ENCODE data around the gene CDS2. TPM values are rescaled to one million over a fixed set of nuclear protein-coding genes. Genes with fewer than 3 reads are reported as not detected.

CDS2 gene
- total RNA-seq, 1 donor from 2014 or later, result 46.9 TPM

GRCh38 chr20:5168651-5169396 lies 42.0 kb downstream of the CDS2 start:
- no peak for DNase-seq (ENCODE audit: low spot score)
- Mint-ChIP-seq H3K4me1 (ENCODE audit: low read depth) (peaks cover 43% of the 10 kb centered on the region), H3K4me3 (ENCODE audit: unreplicated experiment) (no peak overlapping the region), H3K27ac (ENCODE audit: unreplicated experiment) (peak overlapping the region; percentile 91), H3K36me3 (ENCODE audit: low read depth) (no peaks in the 10 kb centered on the region), H3K9me3 (ENCODE audit: low read depth) (no peaks in the 10 kb centered on the region), H3K27me3 (ENCODE audit: low read depth) (no peaks in the 10 kb centered on the region)
- no peak for TF ChIP-seq CTCF (IDR thresholded peaks at IDR 0.05)

GRCh38 chr20:5170341-5170740 lies 43.5 kb downstream of the CDS2 start:
- Mint-ChIP-seq H3K27ac (ENCODE audit: unreplicated experiment) (no peak overlapping the region), H3K4me1 (ENCODE audit: low read depth) (peaks cover 43% of the 10 kb centered on the region)
- TF ChIP-seq CTCF (IDR thresholded peaks at IDR 0.05), result no peak

GRCh38 chr20:5171064-5171789 lies 44.4 kb downstream of the CDS2 start:
- no peak for DNase-seq (ENCODE audit: low spot score)
- Mint-ChIP-seq H3K9me3 (ENCODE audit: low read depth) (no peaks in the 10 kb centered on the region), H3K4me1 (ENCODE audit: low read depth) (peaks cover 43% of the 10 kb centered on the region), H3K27me3 (ENCODE audit: low read depth) (no peaks in the 10 kb centered on the region), H3K27ac (ENCODE audit: unreplicated experiment) (peak overlapping the region; percentile 72), H3K36me3 (ENCODE audit: low read depth) (peaks cover 3% of the 10 kb centered on the region), H3K4me3 (ENCODE audit: unreplicated experiment) (no peak overlapping the region)
- TF ChIP-seq CTCF (IDR thresholded peaks at IDR 0.05), result no peak

More at GRCh38 chr20:5170341-5170740, 43.5 kb downstream of the CDS2 start:
- Mint-ChIP-seq H3K9me3 (ENCODE audit: low read depth) (no peaks in the 10 kb centered on the region), H3K36me3 (ENCODE audit: low read depth) (peaks cover 3% of the 10 kb centered on the region), H3K4me3 (ENCODE audit: unreplicated experiment) (no peak overlapping the region), H3K27me3 (ENCODE audit: low read depth) (no peaks in the 10 kb centered on the region)
- DNase-seq (ENCODE audit: low spot score), result no peak

- Mint-ChIP-seq H3K4me3 (ENCODE audit: unreplicated experiment) (no peak overlapping the region), H3K27ac (ENCODE audit: unreplicated experiment) (no peak overlapping the region), H3K27me3 (ENCODE audit: low read depth) (no peaks in the 10 kb centered on the region), H3K9me3 (ENCODE audit: low read depth) (no peaks in the 10 kb centered on the region), H3K4me1 (ENCODE audit: low read depth) (peaks cover 38% of the 10 kb centered on the region), H3K36me3 (ENCODE audit: low read depth) (peaks cover 5% of the 10 kb centered on the region)
- TF ChIP-seq CTCF (IDR thresholded peaks at IDR 0.05), result no peak
- DNase-seq (ENCODE audit: low spot score), result no peak
Observed at GRCh38 chr20:5171790-5172164, 45.0 kb downstream of the CDS2 start.

- H3K4me3 Mint-ChIP-seq (ENCODE audit: unreplicated experiment), result no peak overlapping the region
- H3K4me1 Mint-ChIP-seq (ENCODE audit: low read depth), result peaks cover 36% of the 10 kb centered on the region
- DNase-seq (ENCODE audit: low spot score), result no peak
- no peaks in the 10 kb centered on the region for H3K9me3 Mint-ChIP-seq (ENCODE audit: low read depth)
- H3K36me3 Mint-ChIP-seq (ENCODE audit: low read depth), result peaks cover 5% of the 10 kb centered on the region
- no peaks in the 10 kb centered on the region for H3K27me3 Mint-ChIP-seq (ENCODE audit: low read depth)
- TF ChIP-seq CTCF (IDR thresholded peaks at IDR 0.05), result no peak
- no peak overlapping the region for H3K27ac Mint-ChIP-seq (ENCODE audit: unreplicated experiment)
Observed at GRCh38 chr20:5172167-5172601, 45.4 kb downstream of the CDS2 start.
